ENCODE measurements around the gene AHCYL2.

GRCh38 chr7:129247087-129247486, 22.3 kb downstream of the AHCYL2 start:
- TF ChIP-seq TCF7L2 (IDR thresholded peaks at IDR 0.05; ENCODE audit: borderline replicate concordance, extremely low read depth, insufficient read depth, insufficient read length), result no peak
- no peak for TF ChIP-seq REST (IDR thresholded peaks at IDR 0.05; ENCODE audit: low read depth)
- no peak for TF ChIP-seq CBX3 (IDR thresholded peaks at IDR 0.05; ENCODE audit: low read depth)
- no peak for TF ChIP-seq EGR1 (IDR thresholded peaks at IDR 0.05; ENCODE audit: low read depth)

Measured in HCT116 (cell line).